Measurements from ENCODE around the gene MMP3.

- TF ChIP-seq MAX (IDR thresholded peaks at IDR 0.05) (no peak), REST (IDR thresholded peaks at IDR 0.05; ENCODE audit: low read depth) (no peak), EGR1 (IDR thresholded peaks at IDR 0.05) (no peak), YY1 (IDR thresholded peaks at IDR 0.05; ENCODE audit: low read depth) (no peak), CEBPB (IDR thresholded peaks at IDR 0.05) (no peak), EP300 (IDR thresholded peaks at IDR 0.05; ENCODE audit: borderline replicate concordance) (no peak), CREB1 (IDR thresholded peaks at IDR 0.05; ENCODE audit: low read depth) (no peak), USF1 (IDR thresholded peaks at IDR 0.05) (no peak), FOXM1 (IDR thresholded peaks at IDR 0.05; ENCODE audit: borderline replicate concordance, low read depth) (no peak), NFIC (IDR thresholded peaks at IDR 0.05) (no peak), TAF1 (IDR thresholded peaks at IDR 0.05; ENCODE audit: low read depth) (no peak), TEAD4 (IDR thresholded peaks at IDR 0.05) (no peak)
Observed at GRCh38 chr11:102842930-102843329, 479 bp downstream of the MMP3 start.
